Bronchial epithelial cell (primary cell): ENCODE data around the gene STXBP3. TPM values are rescaled to one million over a fixed set of nuclear protein-coding genes. Genes with fewer than 3 reads are reported as not detected.

Source experiments
- DNase-seq: peaks from one replicate; pipeline ENCODE4 v3.0.0-alpha.2; 2010; ENCODE audit warnings: low read depth
- FAIRE-seq: peaks from 2 replicates; lab custom pipeline; 2011; peaks lifted over from hg19 to GRCh38; lab: Jason Lieb, UNC
- H3K27me3 ChIP-seq: 2 replicates; pipeline ENCODE4 v1.5.1; 2011; ENCODE audit warnings: low read length; ENCODE audit not compliant: control insufficient read depth, insufficient read depth
- H3K36me3 ChIP-seq: 2 replicates; pipeline ENCODE4 v1.5.1; 2011; ENCODE audit warnings: low read length; ENCODE audit not compliant: control insufficient read depth, insufficient read depth
- H3K4me3 ChIP-seq: 2 replicates; pipeline ENCODE4 v1.5.1; 2011; ENCODE audit warnings: mild to moderate bottlenecking, low read depth, low read length, control low read depth
- CTCF ChIP-seq: IDR thresholded peaks from 2 replicates; pipeline ENCODE4 v1.5.1; 2011; ENCODE audit warnings: mild to moderate bottlenecking, moderate library complexity, low read length, control low read depth, inconsistent platforms; ENCODE audit not compliant: insufficient read depth, severe bottlenecking
- total RNA-seq: library from RNA; depleted of rRNA; stranded (reverse); fragments of >200 nt; gene quantifications from 2 replicates; pipeline ENCODE4 v1.2.1, GENCODE V29; 2014

The STXBP3 gene
- total RNA-seq, 1 donor from 2014 or later = 30.0 TPM

GRCh38 chr1:108854221-108855019, 107.9 kb downstream of the STXBP3 start:
- FAIRE-seq (no peak), DNase-seq (no peak)
- H3K27me3 ChIP-seq = no peaks in the 10 kb centered on the region
- no peak overlapping the region for H3K4me3 ChIP-seq
- H3K36me3 ChIP-seq = no peaks in the 10 kb centered on the region
- TF ChIP-seq CTCF = no peak

- FAIRE-seq (peak; percentile 13), DNase-seq (no peak)
- TF ChIP-seq CTCF = no peak
- H3K4me3 ChIP-seq = no peak within 1 kb of the TSS
- no peaks in the 10 kb centered on the region for H3K36me3 ChIP-seq
- H3K27me3 ChIP-seq = no peaks in the 10 kb centered on the region
These were observed 110.5 kb downstream of the STXBP3 start, which contains the start of gene AKNAD1 for GRCh38 chr1:108856994-108857393. Gene AKNAD1, minus strand, starts transcription at chr1:108857094. Its CDS starts 4,430 bp downstream, at chr1:108852664.

- FAIRE-seq = no peak
- Histone ChIP-seq H3K4me3 (no peak overlapping the region), H3K27me3 (no peaks in the 10 kb centered on the region), H3K36me3 (no peaks in the 10 kb centered on the region)
- no peak for DNase-seq
- TF ChIP-seq CTCF = no peak
These were observed 111.9 kb downstream of the STXBP3 start for GRCh38 chr1:108858230-108858950.

Other genes with a start within 250 kb of the STXBP3 start
- 0.51 and 1.3 TPM in 2 replicates for gene EEIG2, start 186.6 kb upstream of the STXBP3 start, total RNA-seq
- gene HENMT1, start 85.6 kb upstream of the STXBP3 start, total RNA-seq = 1.1 and 1.5 TPM in 2 replicates
- gene PRPF38B, start 54.4 kb upstream of the STXBP3 start, total RNA-seq = 11.3 and 14.3 TPM in 2 replicates
- gene FNDC7, start 33.8 kb upstream of the STXBP3 start, total RNA-seq = under 0.01 and 0.13 TPM in 2 replicates
- 0.26 TPM in 1 of 2 replicates, not detected in the other for gene AKNAD1, start 110.4 kb downstream of the STXBP3 start, total RNA-seq
- gene GPSM2, start 130.3 kb downstream of the STXBP3 start, total RNA-seq = 58.9 and 62.7 TPM in 2 replicates
- 18.7 and 31.3 TPM in 2 replicates for gene CLCC1, start 216.8 kb downstream of the STXBP3 start, total RNA-seq